GM23338 (cell line): ENCODE measurements around the gene KRT16.

Source experiments
- CREB1 ChIP-seq: fragments of 250-450 bp; sonication (Bioruptor Pico); IDR thresholded peaks from 2 replicates; pipeline ENCODE4 v1.5.0; 2020; ENCODE audit warnings: low read depth, mild to moderate bottlenecking, moderate library complexity
- CTCF ChIP-seq, 2 experiments: fragments of 200-600 bp in 1 of 2; sonication (generic) in 1 of 2; conservative IDR thresholded peaks; 2 replicates each; pipeline versions ENCODE4 v1.5.1 to v1.6.1; 2016 to 2017; ENCODE audit warnings: antibody characterized with exemption in 2 of 2, low read depth in 2 of 2, mild to moderate bottlenecking in 2 of 2, moderate library complexity in 1 of 2
- EZH2 ChIP-seq: fragments of 200-600 bp; sonication (generic); IDR thresholded peaks from one replicate; pipeline ENCODE4 v1.8.0; 2017; ENCODE audit warnings: antibody characterized with exemption, mild to moderate bottlenecking, low read depth; ENCODE audit not compliant: unreplicated experiment
- POLR2AphosphoS5 ChIP-seq: IDR thresholded peaks from 2 replicates; pipeline ENCODE4 v1.6.1; 2016; ENCODE audit warnings: antibody characterized with exemption, low read depth
- ZNF114 ChIP-seq: fragments of 250-450 bp; sonication (Bioruptor Pico); IDR thresholded peaks from 2 replicates; pipeline ENCODE4 v1.5.0; 2020; ENCODE audit warnings: mild to moderate bottlenecking, moderate library complexity

- TF ChIP-seq CTCF (conservative IDR thresholded peaks at IDR 0.05; ENCODE audit: low read depth in 2 of 2) (no peak), POLR2AphosphoS5 (no peak), ZNF114 (CRISPR knock-in tag) (no peak), EZH2 (no peak), CREB1 (CRISPR knock-in tag) (no peak)
These were observed 43.1 kb upstream of the KRT16 start for GRCh38 chr17:41655611-41656111.
